Urothelium cell line (cell line): ENCODE results near the gene HAS3.
"Not testable (repeated sequence)": the region's sequence is repeated elsewhere in the genome, so short reads cannot be mapped to it uniquely, and the experiment has no call there.

Source experiments
- DNase-seq: peaks from one replicate; pipeline ENCODE4 v3.0.0; 2011; ENCODE audit warnings: low spot score, mixed read lengths
- FAIRE-seq: peaks from 2 replicates; lab custom pipeline; 2011; peaks lifted over from hg19 to GRCh38; lab: Jason Lieb, UNC

Gene HAS3

GRCh38 chr16:69115837-69116236 lies 10.4 kb downstream of the HAS3 start:
- FAIRE-seq (no peak), DNase-seq (no peak)

DNA sequence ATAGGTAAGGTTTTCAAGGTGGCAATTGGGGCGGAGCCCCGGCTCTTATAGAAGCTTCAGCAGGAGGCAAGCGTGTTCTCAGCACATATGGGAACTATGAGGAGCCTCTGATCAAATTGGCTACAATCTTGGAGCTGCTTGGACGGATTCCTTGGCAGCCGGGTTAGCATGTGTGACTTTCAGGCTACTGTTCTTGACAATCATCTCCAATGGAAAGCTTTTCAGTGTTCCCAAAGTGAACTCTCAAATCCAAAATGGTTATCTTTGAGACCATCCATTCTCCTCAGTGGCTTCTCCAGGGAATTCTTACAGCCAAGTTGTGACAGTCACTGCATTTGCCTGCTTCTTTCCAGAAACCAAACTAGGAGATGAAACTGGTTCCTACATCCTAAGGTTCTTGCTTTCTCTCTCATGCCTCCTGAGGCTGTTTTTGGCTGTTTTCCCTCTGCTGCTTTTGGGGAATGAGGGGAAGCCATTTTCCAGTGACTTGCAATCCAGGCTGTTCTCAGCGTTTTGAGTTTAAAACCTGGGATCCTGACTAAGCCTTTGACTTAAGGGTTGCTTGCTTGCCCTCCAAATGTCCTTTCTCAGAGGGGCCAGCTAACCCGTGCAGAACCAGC lies 10.9 kb downstream of the HAS3 start:
- DNase-seq (no peak), FAIRE-seq (no peak)

DNA sequence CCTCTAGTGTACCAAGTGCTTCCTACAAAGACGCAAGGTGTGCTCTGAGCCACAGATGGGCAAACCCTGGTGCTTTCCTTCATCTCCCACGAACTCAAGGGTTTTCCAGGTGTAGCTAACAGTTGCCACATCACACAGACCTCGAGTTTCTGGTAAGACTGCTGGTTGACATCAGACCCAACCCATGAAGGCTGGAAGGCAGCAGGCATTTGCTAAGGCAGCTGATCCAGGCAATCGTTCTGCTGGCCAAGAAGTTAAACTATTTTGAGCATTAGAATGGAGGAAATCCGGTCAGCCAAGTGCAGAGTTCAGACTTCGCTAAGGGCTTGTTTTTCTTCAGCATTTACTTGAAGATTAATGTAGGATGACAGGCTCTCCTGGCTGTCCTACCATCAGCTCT lies 11.5 kb downstream of the HAS3 start:
- DNase-seq (no peak), FAIRE-seq (no peak)

GRCh38 chr16:69118468-69118867 lies 13.0 kb downstream of the HAS3 start:
- FAIRE-seq (no peak), DNase-seq (no peak)

GRCh38 chr16:69118994-69119393 lies 13.5 kb downstream of the HAS3 start:
- FAIRE-seq (no peak), DNase-seq (no peak)

DNA sequence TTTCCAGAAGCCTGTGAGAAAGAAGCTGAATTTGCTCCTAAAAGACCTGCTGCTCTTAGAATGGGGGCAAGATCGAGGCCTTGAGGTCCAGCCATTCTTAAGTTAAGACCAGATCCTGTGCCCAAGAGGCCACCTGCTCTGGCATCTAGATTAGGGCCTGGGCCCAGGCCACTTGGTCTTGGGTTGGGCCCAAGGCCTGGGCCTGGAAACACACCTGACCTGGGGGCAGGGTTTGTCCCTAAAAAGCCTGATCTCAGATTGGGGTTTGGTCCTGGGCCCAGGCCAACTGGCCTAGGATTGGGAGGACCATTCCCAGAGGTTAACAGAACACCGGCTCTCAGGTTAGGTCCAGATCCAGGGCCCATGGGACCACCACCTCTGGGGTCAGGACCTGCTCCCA lies 14.1 kb downstream of the HAS3 start:
- no peak for FAIRE-seq

GRCh38 chr16:69120096-69120664 lies 14.7 kb downstream of the HAS3 start:
- FAIRE-seq = no peak
- DNase-seq = no peak

More for the DNA sequence above, 14.1 kb downstream of the HAS3 start:
- DNase-seq = no peak

DNA sequence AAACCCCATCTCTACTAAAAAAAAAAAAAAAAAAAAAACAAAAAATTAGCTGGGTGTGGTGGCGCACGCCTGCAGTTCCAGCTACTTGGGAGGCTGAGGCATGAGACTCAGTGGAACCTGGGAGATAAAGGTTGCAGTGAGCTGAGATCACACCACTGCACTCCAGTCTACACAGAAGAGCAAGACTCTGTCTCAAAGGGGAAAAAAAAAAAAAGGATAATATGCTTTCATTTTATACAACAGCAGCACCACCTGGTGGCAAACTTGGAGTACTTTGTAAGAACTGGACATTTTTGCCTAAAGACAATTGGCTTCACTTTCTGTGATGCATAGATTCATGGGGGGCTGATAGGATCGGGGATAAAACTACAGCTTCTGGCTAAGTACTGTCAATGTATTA lies 18.5 kb downstream of the HAS3 start:
- DNase-seq = peak; percentile 40
- FAIRE-seq = no peak

DNA sequence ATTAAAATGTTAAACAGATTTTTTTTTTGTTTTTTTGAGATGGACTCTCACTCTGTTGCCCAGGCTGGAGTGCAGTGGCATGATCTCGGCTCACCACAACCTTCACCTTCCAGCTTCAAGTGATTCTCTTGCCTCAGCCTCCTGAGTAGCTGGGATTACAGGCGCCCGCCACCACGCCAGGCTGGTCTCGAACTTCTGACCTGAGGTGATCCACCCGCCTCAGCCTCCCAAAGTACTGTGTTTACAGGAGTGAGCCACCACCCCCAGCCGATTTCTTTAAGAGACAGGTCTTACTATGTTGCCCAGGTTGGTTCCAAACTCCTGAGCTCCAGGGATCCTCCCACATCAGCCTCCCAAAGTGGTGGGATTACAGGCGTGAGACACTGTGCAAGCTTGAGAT lies 19.0 kb downstream of the HAS3 start:
- not testable (repeated sequence) for FAIRE-seq, DNase-seq

DNA sequence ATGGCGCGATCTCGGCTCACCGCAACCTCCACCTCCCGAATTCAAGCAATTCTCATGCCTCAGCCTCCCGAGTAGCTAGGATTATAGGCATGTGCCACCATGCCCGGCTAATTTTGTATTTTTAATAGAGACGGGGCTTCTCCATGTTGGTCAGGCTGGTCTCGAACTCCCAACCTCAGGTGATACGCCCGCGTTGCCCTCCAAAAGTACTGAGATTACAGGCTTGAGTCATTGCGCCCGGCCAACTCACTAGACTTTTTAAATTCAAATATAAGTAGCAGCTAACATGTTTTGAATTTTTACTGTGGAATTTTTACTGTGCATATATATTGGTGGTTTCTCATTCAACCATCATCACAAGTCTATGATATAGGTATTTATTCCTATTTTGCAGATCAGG lies 19.5 kb downstream of the HAS3 start:
- not testable (repeated sequence) for FAIRE-seq, DNase-seq

DNA sequence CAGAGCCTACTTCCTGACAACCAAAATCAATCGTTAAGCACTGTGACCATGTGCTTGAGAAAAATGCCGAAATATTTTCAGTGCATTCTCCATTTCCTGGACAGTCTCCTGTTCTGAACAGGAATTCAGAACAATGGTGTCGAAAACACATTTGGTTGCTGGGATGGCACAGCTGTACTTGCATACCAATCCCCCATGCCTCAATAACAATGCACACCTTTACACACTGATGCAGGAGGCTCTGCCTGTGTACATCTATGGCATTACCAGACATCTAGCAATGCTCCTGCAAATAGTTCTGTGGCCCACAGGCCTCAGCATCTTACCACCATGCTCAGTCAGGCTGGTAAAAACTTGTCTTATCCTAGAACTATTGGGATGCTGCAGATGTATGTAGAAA lies 20.8 kb downstream of the HAS3 start:
- FAIRE-seq = no peak

GRCh38 chr16:69126801-69127200 lies 21.3 kb downstream of the HAS3 start:
- DNase-seq, FAIRE-seq: not testable (repeated sequence)

More for the DNA sequence above, 20.8 kb downstream of the HAS3 start:
- DNase-seq = no peak

DNA sequence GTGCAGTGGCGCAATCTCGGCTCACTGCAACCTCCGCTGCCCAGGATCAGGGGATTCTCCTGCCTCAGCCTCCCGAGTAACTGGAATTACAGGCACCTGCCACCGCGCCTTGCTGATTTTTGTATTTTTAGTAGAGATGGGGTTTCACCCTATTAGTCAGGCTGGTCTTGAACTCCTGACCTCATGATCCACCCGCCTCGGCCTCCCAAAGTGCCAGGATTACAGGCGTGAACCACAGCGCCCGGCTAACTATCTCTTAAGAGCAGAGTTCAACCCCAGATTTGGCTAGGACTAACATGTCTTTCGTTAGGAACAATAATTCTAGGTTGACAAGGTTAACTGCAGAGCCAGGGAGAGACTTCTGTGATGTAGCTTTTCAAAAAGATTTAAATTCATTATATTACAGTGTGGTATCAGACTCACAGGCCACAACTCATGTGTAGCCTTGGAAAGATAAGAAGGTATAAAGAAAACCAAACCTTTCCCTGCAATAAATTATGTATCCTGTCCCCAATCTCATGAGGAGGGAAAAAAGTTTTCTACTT lies 22.6 kb downstream of the HAS3 start:
- no peak for FAIRE-seq
- DNase-seq = no peak

- FAIRE-seq (no peak), DNase-seq (no peak)
These were observed 25.0 kb downstream of the HAS3 start for GRCh38 chr16:69130461-69130860.

DNA sequence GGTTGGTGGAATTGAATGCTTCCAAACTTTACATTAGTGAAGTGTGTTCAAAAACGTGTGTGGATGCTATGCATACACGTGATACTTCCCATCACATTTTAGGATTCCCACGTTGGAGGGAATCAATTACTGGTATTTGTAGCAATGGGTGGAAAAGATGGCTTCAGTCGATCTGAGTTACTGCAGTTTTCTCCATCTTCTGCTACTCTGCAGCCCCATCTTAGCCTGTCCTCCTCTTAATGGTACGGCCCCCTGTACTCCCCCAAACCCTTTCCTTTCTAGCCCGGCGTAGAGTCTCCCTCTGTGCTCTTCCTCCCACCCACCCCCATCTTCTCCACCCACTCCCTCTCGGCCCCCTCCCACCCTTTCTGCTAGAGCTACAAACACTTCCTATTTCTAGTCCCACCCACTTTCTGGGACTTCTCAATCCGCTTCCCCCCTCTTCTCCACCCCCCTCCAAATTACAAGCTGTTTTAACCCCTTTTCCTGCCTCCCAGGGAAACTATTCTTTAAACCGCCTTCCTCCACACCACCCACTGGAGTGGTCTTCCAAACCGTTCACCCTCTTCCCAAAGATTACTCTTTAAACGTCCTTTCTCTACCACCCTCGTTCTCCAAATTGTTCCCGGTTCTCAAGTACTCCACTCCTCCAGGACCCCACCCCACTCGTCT lies 25.9 kb downstream of the HAS3 start:
- DNase-seq = peak; percentile 50

GRCh38 chr16:69131839-69132423 lies 26.5 kb downstream of the HAS3 start:
- DNase-seq (peak; percentile 95), FAIRE-seq (no peak)

More for the DNA sequence above, 25.9 kb downstream of the HAS3 start:
- FAIRE-seq = no peak

- FAIRE-seq = peak; percentile 27
- DNase-seq = peak; percentile 92
These were observed 27.2 kb downstream of the HAS3 start, which contains the start of the genes CHTF8 and UTP4 for GRCh38 chr16:69132424-69133252. Gene CHTF8, minus strand, starts transcription at chr16:69132588. Its CDS starts 11,130 bp downstream, at chr16:69121458. Gene UTP4, plus strand, starts transcription at chr16:69132649. Its CDS starts 811 bp downstream, at chr16:69133460.

DNA sequence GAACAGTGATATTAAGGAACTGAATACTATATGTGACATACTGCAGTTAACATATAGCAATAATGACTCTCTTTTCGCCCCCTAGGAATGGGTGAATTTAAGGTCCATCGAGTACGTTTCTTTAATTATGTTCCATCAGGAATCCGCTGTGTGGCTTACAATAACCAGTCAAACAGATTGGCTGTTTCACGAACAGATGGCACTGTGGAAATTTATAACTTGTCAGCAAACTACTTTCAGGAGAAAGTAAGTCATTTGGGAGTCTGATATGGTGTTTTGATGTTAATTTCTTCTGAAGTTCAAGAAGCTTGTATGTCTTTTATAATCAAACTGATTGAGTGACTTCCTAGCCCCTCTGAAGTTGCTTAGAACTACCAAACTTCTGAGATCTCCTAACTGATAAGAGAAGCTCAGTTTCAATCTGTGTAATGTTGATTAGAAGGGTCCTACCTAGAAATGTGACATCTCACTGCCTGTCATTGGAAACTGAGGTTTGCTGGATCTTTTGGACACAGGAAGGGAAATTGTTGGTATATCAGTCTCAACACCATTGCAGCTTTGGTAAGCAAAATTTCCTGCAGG lies 28.0 kb downstream of the HAS3 start:
- FAIRE-seq (no peak), DNase-seq (no peak)

- no peak for FAIRE-seq
- no peak for DNase-seq
These were observed 33.2 kb downstream of the HAS3 start for GRCh38 chr16:69138608-69139007.

GRCh38 chr16:69139464-69139863 lies 34.0 kb downstream of the HAS3 start:
- not testable (repeated sequence) for DNase-seq, FAIRE-seq
